SJCRH30 (cell line): ENCODE results near the gene SEC22C. TPM values are rescaled to one million over a fixed set of nuclear protein-coding genes. Genes with fewer than 3 reads are reported as not detected.

ENCODE experiments used
- DNase-seq, 2 experiments: peaks; one replicate each; pipeline ENCODE4 v3.0.0-alpha.2; 2015 to 2020
- H3K27ac ChIP-seq: fragments of 250-450 bp; sonication (Bioruptor Pico); 2 replicates; pipeline ENCODE4 v1.5.1; 2020; ENCODE audit warnings: mild to moderate bottlenecking, moderate library complexity
- H3K27me3 ChIP-seq: fragments of 250-450 bp; sonication (Bioruptor Pico); 2 replicates; pipeline ENCODE4 v1.5.1; 2020; ENCODE audit warnings: mild to moderate bottlenecking, moderate library complexity
- H3K36me3 ChIP-seq: fragments of 250-450 bp; sonication (Bioruptor Pico); 2 replicates; pipeline ENCODE4 v1.5.1; 2020; ENCODE audit warnings: mild to moderate bottlenecking, moderate library complexity
- H3K4me1 ChIP-seq: fragments of 250-450 bp; sonication (Bioruptor Pico); 2 replicates; pipeline ENCODE4 v1.5.1; 2020; ENCODE audit warnings: mild to moderate bottlenecking, moderate library complexity
- H3K4me3 ChIP-seq: fragments of 250-450 bp; sonication (Bioruptor Pico); 2 replicates; pipeline ENCODE4 v1.5.1; 2020; ENCODE audit warnings: mild to moderate bottlenecking, moderate library complexity
- H3K9me3 ChIP-seq: fragments of 250-450 bp; sonication (Bioruptor Pico); replicated peaks from 2 replicates; pipeline ENCODE4 v1.5.1; 2020; ENCODE audit warnings: mild to moderate bottlenecking, moderate library complexity
- total RNA-seq: library from RNA; depleted of rRNA; stranded (reverse); fragments of >200 nt; shearing (Covaris generic); gene quantifications from 2 replicates; pipeline ENCODE4 v1.2.3, GENCODE V29; 2014

The SEC22C gene
- total RNA-seq, 1 experiment from 2014 or later: 27.2 TPM

DNA sequence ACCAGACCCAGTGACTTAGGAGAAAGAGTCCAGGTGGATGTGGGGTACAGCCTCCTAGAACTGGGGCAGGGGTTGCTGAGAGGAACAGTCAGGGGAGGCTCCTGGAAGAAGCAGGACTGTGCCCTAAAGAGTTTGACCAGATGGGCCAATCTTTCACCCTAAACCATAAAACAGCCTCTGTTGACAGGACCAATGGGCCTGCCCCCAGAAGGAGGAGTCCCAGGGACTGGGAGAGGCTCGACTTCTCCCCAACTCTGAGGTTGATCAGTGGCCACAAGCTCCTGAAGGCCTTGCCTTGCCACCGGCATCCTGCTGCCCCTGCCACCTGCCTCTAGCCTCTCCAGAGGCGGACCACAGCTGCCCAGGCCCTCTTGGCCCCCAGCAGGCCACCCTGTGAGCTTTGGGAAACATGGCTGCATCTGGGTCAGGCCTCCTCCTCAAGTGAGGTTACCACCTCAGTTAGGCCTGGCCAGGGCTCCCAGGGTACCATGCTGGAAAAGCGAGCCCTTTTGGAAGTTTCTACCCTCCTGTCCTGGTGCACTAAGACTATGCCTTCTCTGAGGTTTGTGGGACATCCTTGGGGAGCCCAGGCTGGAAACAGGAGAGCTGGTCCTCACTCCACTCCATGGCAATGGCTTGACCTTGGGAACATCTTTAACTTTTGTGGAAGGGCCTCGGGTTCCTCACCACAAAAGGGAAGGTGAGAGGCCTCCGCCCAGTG is 76.5 kb downstream of the SEC22C start:
- H3K9me3 ChIP-seq: no peaks in the 10 kb centered on the region
- DNase-seq: no peak
- H3K27me3 ChIP-seq: no peaks in the 10 kb centered on the region
- H3K4me3 ChIP-seq: no peak overlapping the region
- H3K27ac ChIP-seq: no peak overlapping the region
- no peaks in the 10 kb centered on the region for H3K36me3 ChIP-seq
- no peaks in the 10 kb centered on the region for H3K4me1 ChIP-seq

DNA sequence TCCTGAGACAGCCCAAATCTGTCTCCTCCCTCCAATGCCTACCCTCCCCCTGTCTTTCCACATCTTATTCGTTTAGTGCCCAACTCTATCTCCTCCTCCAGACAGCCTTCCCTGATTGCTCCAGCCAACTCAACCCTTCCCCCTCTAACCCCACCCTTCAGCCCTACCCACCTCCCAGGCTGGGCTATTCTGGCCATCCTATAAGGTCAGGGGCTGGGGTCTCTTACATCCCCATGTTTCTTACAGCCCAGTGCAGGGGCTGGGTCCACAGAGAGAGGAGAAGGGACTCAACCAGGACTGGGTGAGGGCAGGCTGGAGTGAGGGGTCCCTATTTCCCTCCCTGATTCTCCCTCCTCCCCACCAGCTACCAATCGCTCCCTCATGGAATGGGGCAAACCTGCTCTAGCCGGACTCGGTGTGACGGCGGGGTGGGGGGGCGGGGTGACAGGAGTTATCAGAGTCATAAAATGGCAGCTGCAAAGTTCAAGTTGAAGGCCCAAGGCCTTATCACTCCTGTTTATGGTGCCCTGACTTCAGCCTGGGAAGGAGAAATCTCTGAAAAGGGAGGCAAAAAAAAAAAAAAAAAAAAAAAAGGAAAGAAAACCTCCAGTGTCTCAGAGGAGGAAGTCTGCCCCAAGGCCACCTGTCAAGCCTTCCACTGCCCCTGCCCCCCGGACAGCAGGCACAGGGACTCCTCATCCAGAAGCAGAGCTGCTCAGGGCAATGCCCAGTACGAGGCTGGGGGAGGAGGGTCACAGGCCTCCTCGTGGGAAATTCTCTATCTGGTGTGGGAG is 77.2 kb downstream of the SEC22C start:
- no peaks in the 10 kb centered on the region for H3K27me3 ChIP-seq
- H3K4me1 ChIP-seq: no peaks in the 10 kb centered on the region
- H3K36me3 ChIP-seq: no peaks in the 10 kb centered on the region
- H3K9me3 ChIP-seq: no peaks in the 10 kb centered on the region
- H3K4me3 ChIP-seq: no peak overlapping the region
- no peak for DNase-seq
- H3K27ac ChIP-seq: no peak overlapping the region

DNA sequence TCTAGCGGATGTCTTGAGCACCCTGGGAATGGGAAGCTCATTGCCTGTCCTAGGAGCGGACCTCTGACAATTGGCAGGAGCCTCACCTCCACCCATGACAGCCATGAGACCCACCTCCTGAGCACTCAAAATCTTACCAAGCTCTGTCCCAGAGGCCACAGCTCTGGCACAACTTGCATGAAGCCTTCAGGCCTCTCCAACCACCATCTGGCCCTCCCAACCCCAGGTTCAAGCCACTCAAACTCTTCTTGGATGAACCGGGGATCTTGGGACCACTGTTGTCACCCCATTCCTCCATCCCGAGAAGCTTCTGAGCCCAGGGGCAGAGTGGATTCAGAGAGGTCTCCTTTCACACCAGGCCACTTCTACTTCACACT is 77.8 kb downstream of the SEC22C start:
- H3K36me3 ChIP-seq: no peaks in the 10 kb centered on the region
- H3K4me3 ChIP-seq: no peak overlapping the region
- no peaks in the 10 kb centered on the region for H3K27me3 ChIP-seq
- no peaks in the 10 kb centered on the region for H3K9me3 ChIP-seq
- DNase-seq: no peak
- no peaks in the 10 kb centered on the region for H3K4me1 ChIP-seq
- H3K27ac ChIP-seq: no peak overlapping the region

DNA sequence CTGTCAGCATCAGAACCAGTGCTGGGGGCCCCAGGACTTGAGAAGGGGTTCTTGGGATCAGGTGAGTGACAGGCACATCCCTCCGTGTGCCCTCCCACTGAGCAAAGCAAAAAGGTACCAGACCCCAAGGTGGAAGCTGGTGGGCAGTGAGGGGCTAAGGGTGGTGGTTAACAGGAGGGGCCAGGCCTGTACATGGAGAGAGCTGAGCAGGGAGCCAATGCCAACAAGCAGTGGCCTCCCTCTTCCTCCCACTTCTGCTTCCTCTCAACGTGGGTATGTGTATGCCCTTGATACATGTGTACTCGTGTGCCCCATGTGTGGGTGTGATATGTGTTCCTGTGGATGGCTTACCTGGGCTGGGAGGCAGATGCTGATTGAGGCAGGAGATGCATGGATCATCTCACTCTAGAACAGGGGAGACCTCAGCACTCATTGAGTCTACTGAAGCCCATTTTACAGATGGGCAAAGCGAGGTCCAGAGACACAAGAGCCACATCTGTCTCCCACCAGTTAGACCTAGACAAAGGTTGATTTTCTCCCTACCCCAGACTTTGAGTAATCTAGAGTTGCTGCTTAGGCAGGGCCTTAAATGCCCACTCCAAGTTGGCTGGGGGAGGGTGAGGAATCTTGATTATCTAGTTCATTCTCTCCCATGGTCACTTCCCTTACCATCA is 78.4 kb downstream of the SEC22C start:
- H3K9me3 ChIP-seq: no peaks in the 10 kb centered on the region
- H3K36me3 ChIP-seq: no peaks in the 10 kb centered on the region
- no peak overlapping the region for H3K27ac ChIP-seq
- no peaks in the 10 kb centered on the region for H3K4me1 ChIP-seq
- no peak for DNase-seq
- no peaks in the 10 kb centered on the region for H3K27me3 ChIP-seq
- no peak overlapping the region for H3K4me3 ChIP-seq

DNA sequence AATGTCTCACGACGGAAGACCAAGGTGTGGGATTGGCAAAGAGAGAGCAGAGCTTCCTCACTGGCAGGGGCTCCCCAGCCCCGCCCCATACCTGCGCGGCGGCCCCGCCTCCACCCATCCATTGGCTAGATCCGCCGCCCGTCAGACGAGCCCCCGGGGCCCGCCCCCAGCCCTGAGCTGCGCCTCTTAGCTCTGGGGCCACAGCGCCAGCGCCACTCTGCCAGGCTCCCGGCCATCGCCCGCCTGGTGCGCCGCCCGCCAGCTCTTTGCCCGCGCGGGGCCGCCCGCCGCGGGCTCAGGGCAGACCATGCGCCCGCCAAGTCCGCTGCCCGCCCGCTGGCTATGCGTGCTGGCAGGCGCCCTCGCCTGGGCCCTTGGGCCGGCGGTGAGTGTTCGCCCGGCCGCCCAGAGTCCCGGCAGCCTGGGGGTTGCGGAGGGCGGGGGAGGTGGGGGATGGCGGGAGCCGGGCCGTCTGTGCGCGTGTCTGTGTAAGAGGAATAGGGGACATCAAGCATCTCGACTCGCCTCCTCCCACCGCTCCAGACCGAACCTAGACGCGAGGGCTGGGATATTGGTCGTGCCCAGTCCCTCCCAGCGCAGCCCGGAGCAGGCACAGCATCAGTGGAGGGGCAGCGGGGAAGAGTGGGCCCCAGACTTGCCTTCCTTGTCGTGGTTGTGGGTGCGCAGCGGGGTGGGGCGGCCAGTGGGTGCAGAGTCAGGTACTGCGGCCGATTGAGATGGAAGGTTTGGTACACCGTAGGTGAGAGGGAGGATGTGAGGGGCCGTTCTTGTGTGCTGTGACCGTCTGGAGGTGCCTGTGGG is 79.1 kb downstream of the SEC22C start, which contains the start of gene VIPR1:
VIPR1 (plus strand) TSS at position 215 of the 822 bp plus-strand sequence; CDS start at position 308, 93 bp downstream.
- H3K4me3 ChIP-seq: no peak within 1 kb of the TSS
- H3K27me3 ChIP-seq: no peaks in the 10 kb centered on the region
- no peaks in the 10 kb centered on the region for H3K9me3 ChIP-seq
- H3K4me1 ChIP-seq: no peaks in the 10 kb centered on the region
- no peaks in the 10 kb centered on the region for H3K36me3 ChIP-seq
- H3K27ac ChIP-seq: no peak within 1 kb of the TSS
- DNase-seq: no peak

DNA sequence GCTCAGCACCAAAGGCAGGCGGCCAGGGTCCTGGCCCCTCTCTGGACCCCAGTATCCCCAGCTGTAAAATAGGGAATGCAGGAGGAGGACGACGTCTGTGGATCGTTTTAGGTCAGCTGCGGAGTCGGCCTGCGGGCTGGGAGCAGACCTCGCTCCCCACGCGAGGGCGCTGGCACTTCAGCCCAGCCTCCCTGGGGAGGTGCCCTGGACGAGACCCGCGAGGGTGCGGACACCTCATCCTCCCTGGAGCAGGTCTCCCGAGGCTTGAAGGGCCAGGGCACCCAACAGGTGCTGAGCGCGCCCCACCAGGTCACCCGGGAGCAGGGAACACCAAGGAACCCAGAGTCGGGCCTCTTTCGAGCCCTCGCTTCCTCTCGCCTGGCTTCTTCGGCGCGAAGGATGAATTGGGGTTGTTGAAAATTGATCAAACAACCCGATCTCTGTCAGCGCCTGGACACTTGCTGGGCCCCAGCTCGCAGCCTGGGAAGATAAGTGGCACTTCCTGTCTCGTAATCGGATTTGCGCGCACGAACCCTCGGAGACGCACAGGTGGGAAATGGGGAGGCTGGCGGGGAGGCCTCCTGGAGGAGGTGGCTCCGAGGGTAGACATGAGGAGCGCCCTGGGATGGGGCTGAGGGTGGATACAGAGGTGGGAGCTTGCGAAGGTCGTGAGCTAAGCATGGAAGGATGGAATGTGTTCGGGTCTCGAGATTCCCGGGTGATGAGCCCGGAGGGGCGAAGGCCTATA is 79.9 kb downstream of the SEC22C start:
- Histone ChIP-seq H3K36me3 (no peaks in the 10 kb centered on the region), H3K27me3 (no peaks in the 10 kb centered on the region), H3K27ac (no peak overlapping the region), H3K4me3 (no peak overlapping the region), H3K9me3 (no peaks in the 10 kb centered on the region), H3K4me1 (no peaks in the 10 kb centered on the region)
- no peak for DNase-seq

DNA sequence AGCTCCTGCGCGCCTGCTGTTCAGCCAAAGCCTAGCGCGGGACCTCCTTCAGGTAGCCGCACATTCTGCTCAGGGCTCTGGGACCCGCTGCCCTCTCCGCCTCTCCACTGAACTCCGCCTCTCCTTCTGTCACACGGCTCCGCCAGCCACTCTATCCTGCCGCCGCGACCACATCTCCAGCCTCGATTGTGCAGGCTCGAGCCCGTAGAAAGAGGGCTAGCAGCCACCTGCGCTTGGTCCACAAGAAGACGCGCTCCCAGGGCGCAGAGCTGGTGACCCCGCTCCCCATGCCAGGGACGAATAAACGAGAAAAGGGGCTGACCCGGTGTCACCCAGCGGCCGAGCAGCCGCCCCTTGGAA is 80.5 kb downstream of the SEC22C start:
- no peaks in the 10 kb centered on the region for H3K9me3 ChIP-seq
- no peak overlapping the region for H3K27ac ChIP-seq
- H3K4me3 ChIP-seq: no peak overlapping the region
- H3K27me3 ChIP-seq: no peaks in the 10 kb centered on the region
- no peaks in the 10 kb centered on the region for H3K4me1 ChIP-seq
- H3K36me3 ChIP-seq: no peaks in the 10 kb centered on the region
- DNase-seq: no peak

DNA sequence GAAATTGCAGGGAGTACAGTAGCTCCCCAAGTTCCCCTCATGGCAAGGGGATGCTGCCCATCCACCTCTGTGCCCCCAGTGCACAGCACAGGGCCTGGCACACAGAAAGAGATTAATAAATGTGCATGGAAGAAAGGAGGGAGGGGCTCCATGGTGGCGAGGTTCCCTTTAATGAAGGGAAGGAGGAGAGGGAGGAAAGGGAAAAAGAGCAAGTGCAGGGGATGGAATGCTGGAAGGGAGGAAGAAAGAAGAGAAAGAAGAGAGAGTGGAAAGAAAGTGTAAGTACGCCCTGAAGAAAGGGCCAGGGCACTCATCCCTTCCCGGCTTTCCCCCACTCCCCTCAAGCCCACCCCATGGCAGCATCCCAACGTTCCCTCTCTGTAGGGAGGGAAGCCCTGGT is 80.9 kb downstream of the SEC22C start:
- DNase-seq: no peak

DNA sequence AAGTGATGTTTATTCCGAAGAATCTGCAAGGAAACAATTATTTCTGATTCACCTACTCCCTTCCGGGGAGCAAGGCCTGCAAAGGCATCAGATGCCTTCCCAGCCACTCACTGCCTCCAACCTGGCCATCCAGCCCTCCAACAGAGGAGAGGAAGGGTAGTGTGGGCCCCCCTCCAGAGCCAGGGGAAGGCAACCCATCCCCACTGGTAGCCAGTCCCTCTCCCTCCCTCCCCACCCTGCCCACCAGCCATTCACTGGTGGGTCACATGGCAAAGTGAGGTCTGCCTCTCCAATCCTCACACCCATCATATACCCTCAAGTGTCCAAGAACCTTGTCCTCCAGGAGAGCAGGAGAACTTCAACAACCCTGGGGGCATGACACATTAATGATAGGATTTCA is 81.7 kb downstream of the SEC22C start:
- H3K9me3 ChIP-seq: no peaks in the 10 kb centered on the region
- H3K4me1 ChIP-seq: no peaks in the 10 kb centered on the region
- no peak for DNase-seq
- no peak overlapping the region for H3K27ac ChIP-seq
- H3K36me3 ChIP-seq: no peaks in the 10 kb centered on the region
- no peak overlapping the region for H3K4me3 ChIP-seq
- H3K27me3 ChIP-seq: no peaks in the 10 kb centered on the region

More for the DNA sequence above, 80.9 kb downstream of the SEC22C start:
- Histone ChIP-seq H3K4me3 (no peak overlapping the region), H3K27me3 (no peaks in the 10 kb centered on the region), H3K9me3 (no peaks in the 10 kb centered on the region), H3K27ac (no peak overlapping the region), H3K36me3 (no peaks in the 10 kb centered on the region), H3K4me1 (no peaks in the 10 kb centered on the region)

DNA sequence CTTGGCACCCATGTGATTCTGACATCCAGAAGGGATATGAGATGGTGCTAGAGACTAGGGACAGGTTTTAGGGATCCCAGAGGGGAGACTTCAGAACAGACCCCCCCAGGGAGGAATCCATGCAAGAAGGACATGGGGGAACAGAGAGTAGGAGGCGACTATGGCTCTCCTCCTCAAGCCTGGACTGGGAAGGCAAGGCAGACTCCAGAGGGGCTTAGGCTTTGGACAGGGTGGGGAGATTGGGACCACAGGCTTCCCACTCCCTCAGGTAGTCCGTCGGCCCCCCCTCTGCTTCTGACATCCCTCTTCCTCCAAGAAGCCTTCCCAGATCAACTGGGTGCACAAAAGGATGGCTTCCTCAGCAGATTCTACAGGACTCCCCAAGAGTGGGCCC is 82.3 kb downstream of the SEC22C start:
- DNase-seq: no peak
- no peaks in the 10 kb centered on the region for H3K4me1 ChIP-seq
- H3K27me3 ChIP-seq: no peaks in the 10 kb centered on the region

DNA sequence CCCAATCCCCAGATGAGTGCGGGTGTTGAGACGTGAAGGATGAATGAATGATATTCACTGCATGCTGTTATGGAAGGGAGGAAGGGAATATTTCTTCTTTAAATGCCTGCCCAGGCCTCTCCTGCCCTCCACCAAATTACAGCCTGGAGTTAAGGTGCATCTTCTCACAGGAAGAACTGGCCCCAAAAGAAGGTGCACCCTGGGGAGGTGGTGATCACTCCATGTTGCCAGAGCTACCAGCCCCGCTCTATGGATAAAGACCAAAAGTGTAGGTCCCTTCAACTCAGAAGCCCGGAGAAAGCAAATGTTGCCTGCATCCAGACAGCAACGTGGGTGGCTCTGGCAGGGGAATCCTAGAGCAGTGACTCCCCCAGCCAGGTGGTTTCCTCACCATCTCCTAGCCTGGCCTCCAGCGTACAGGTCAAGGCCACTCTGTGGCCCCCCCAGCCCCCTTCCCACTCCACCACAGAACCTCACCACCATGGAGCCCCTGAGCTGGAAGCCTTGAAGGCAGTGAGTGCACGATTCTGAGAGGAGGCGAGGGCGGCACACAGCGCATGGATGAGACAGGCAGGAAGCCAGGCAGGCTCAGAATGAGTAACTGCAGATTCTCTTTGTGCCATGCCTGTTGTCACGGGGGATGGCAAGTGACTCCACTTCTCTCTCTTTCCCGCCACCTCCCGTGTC is 82.8 kb downstream of the SEC22C start:
- Histone ChIP-seq H3K4me3 (no peak overlapping the region), H3K36me3 (no peaks in the 10 kb centered on the region), H3K27ac (no peak overlapping the region), H3K27me3 (no peaks in the 10 kb centered on the region), H3K9me3 (no peaks in the 10 kb centered on the region), H3K4me1 (no peaks in the 10 kb centered on the region)
- DNase-seq: no peak

More for the DNA sequence above, 82.3 kb downstream of the SEC22C start:
- Histone ChIP-seq H3K27ac (no peak overlapping the region), H3K4me3 (no peak overlapping the region), H3K36me3 (no peaks in the 10 kb centered on the region), H3K9me3 (no peaks in the 10 kb centered on the region)

DNA sequence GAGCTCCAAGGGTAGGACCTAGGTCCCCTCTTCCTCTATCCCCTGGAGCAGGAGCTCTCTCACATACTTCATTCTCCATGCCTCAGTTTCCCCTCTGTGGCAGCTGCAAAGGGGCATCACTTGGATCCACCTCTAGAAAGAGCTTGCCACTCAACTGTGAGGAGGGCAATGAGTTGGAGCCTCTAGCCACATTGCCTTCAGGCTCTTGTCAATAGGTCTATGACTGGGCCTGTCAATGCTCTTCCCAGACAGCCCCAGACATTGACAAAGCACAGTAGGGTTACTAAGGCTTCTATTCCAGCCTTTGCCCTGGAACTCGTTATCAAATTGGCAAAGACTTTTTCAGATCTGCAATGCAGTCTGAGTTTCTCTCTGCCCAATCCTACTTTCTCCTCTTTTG is 83.7 kb downstream of the SEC22C start:
- Histone ChIP-seq H3K27me3 (no peaks in the 10 kb centered on the region), H3K4me3 (no peak overlapping the region), H3K27ac (no peak overlapping the region), H3K4me1 (no peaks in the 10 kb centered on the region), H3K9me3 (no peaks in the 10 kb centered on the region), H3K36me3 (no peaks in the 10 kb centered on the region)
- DNase-seq: no peak
